GM18858 (cell line): ENCODE data around the gene EFS.

Experiments used
- ATAC-seq: cut with Tn5 transposase; IDR thresholded peaks from one replicate; pipeline ENCODE4 v1.9.1; 2021; ENCODE audit not compliant: unreplicated experiment

The EFS gene

GRCh38 chr14:23359167-23359626 lies 5.8 kb downstream of the EFS start:
- ATAC-seq = no peak

DNA sequence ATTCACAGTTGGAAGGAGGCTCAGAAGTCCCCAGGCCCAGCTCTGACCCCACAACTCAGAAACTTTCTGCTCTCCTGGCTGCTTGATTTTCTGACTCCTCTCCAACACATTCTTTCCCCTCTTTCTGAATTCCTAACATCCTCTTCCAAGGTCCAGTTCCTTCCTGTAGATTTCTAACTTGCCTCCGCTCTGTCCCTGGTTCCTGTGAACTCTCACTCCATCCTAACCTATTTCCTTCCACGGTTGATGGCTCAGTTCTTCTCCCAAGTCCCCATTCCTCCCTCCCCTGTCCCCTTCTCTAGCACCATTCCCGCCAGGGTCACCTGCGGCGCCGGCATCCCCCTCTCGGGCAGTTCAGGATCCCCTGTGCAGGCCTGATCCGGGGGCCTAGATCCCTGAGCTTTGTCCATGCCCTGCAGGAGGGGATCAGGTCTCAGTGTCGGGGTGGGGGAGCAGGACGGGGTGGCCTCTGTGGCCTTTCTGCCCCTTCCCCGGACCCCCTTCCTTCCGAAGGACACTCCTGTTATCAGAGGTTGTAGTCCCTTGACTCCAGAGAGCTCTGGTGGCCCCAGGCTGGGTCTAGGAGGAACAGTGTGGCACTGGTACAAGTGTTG lies 6.3 kb downstream of the EFS start:
- no peak for ATAC-seq

DNA sequence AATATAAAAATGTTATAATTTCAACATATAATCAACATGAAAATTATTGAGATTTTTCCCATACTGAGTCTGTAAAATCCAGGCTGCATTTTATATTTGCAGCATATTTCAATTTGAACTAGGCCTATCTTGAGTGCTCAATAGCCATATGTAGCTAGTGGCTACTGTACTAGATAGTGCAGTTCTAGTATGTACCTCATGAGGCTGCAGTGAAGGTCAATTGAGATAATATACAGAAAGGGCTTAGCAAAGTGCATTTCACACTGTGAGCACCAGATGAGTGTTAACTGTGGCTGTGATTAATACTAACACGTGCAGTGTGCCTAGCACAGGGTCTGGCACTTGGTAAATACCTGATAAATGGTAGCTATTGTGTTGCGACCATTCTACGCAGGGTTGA lies 6.9 kb downstream of the EFS start:
- ATAC-seq = no peak

DNA sequence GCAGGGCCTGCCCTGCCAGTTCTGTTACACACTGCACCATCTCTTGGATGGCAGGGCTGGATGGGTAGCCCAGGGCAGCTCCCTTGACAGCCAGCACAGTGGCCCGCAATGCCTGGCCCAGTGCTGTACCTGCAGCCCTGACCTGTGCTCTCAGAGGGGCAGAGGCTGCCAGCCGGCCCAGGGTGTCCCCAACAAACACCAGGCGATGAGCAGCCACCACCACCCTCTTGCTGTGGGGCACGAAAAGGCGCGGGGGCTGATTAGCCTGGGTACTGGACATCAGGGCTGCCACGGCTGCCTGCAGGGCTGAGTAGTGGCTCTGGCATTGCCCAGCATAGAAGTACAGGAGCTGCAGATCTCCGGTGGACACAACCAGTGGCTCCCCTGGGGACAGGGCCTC lies 7.7 kb downstream of the EFS start:
- no peak for ATAC-seq

GRCh38 chr14:23356662-23357061 lies 8.3 kb downstream of the EFS start:
- no peak for ATAC-seq

GRCh38 chr14:23355871-23356435 lies 9.0 kb downstream of the EFS start:
- no peak for ATAC-seq

GRCh38 chr14:23354990-23355389 lies 10.0 kb downstream of the EFS start:
- no peak for ATAC-seq

DNA sequence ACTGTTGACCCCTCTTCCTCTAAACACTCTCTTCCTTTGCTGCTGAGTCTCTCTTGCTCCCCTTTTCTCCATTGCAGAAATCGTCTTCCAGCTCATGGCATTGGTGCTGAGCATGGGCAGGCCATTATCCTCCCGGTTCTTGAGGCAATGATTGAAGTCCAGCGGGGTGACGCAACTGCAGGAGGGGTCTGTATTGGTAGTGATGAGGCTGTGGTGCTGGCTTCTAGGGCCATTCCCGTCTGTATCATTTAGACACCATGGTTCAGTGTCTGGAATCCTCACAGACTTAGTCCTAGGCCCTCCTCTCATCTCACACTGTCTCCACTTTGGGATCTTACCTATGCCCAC lies 11.6 kb downstream of the EFS start:
- no peak for ATAC-seq

GRCh38 chr14:23352506-23353432 lies 12.2 kb downstream of the EFS start, which contains the start of gene SLC22A17:
SLC22A17 (minus strand) TSS chr14:23352887.
- ATAC-seq = no peak

GRCh38 chr14:23351681-23352505 lies 13.1 kb downstream of the EFS start:
- no peak for ATAC-seq

DNA sequence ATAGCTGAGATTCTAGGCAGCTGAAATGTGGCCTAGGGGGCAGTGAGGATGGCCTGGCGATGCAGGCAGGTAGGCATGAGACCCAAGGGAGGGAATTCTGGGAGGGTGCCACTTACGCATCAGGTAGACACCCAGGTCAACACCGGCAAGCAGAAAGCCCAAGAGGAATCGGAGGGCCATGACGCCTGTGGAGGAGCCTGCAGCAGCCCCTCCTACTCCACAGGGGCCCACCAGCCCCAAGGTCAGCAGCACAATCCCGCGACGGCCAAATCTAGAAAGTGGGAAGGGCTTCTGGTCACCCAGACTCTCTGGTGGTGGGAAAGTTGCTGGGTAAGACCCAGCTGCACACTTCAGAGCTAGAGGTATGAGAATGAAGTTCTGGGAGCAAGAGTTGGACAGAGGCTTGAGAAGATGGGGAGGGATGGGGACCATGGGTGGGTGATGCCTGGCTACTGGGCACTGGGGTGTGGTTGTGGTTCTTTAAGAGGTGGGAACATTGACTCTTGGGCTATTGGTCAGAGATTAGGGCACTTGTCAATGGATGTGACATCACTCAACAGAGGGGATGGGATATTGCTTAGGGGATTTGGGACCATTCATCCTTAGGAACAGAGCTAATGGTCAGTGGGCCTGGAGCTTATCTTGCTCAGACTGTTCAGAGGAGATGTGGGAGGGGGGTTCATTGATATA lies 15.7 kb downstream of the EFS start:
- no peak for ATAC-seq

DNA sequence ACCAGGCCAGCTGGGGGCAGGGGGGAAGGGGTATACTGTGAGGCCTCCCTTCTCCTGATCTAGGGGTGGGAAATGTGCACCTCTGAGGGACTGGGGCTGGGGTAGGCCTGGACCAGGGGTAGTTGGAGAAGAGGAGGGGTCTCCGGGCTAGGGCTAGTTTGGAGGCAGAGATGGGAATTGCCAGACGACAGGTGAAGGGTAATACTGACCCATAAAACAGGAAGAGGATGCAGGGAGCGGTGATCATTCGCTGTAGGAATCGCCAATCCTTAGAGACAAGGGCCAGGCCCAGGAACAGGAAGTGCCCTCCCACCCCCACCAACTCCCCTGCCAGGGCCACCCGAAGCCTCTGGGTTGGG lies 16.7 kb downstream of the EFS start:
- no peak for ATAC-seq

GRCh38 chr14:23347406-23348296 lies 17.3 kb downstream of the EFS start:
- no peak for ATAC-seq

GRCh38 chr14:23346693-23347405 lies 18.1 kb downstream of the EFS start:
- no peak for ATAC-seq

DNA sequence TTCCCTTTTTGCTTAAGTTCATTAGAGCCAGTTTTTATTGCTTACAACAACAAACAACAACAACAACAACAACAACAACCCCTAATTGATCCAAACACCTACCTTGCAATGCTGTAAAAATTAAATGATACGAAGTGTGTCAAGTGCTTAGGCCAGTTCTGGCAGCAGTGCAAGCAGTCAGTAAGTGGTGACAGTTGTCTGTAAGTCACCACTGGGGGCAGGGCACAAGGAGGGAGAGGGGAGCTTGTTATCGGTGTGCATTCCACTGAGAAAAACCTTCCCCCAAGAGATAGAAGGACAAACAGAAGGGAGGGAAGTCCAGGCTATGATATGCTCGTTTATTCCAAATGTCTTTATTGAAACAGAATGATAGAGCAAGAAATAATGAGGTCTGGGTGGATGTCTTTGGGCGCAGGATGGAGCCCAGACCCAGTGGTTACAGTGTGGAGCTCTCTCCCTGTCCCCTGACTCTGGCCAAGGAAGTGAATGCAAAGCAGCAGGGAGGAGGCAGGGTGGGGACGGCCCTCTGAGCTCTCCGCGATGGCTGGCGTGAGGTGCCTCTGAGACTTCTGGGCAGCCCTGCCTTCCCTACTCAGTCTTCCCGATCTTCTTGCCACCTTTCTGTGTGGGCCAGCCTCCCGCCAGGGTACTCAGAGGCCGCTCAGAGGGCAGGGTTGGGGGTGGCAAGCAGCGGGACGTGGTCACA lies 18.8 kb downstream of the EFS start:
- ATAC-seq = no peak

- ATAC-seq = no peak
These were observed 20.5 kb downstream of the EFS start for GRCh38 chr14:23344481-23344880.

DNA sequence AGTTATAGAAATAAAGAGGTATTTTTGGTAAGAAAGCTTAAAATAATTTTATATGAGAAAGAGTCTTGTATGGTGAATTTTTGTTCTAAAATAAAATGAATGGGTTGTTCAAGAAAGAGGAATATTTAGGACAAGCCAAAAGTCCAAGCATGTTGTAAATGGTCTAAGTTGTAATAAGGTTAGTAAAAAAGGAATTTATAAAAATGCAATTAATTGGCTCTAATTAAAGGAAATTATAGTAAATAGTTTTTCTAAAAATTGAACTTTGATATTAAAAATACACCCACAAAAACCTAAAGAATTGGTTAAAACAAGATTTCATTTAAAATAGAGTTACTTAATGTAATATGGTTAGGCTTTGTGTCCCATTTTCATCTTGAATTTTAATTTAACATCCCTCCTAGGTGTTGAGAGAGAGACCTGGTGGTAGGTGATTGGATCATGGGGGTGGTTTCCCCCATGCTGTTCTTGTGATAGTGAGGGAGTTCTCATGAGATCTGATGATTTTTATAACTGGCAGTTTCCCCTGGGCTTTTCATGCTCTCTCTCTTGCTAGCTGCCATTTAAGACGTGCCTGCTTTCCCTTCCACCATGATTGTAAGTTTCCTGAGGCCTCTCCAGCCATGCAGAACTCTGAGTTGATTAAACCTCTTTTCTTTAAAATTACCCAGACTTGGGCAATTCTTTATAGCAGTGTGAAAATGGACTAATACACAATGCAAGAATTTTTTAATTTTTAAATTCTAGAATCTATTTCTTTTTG lies 25.3 kb downstream of the EFS start:
- ATAC-seq = no peak

DNA sequence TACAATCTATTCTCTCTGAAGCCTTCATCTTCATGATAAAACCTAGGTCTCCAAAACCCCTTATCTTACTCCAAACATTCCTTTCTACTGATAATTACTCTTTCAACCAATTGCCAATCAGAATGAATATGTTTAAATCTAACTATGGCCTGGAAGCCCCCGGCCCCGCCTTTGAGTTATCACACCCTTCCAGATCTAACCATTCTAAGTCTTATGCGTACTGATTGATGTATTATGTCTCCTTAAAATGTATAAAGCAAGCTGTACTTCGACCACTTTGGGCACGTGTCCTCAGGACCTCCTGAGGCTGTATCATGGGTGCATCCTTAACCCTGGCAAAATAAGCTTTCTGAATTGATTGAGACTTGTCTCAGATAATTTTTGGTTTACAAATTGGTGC lies 29.3 kb downstream of the EFS start:
- ATAC-seq = no peak
